NOMO-1 treated with DMSO at 0.1 percent for 48 hours (cell line): ENCODE data around the gene PTPRM.
"Not testable (repeated sequence)": the region's sequence is repeated elsewhere in the genome, so short reads cannot be mapped to it uniquely, and the experiment has no call there.

ENCODE experiments used
- DNase-seq: peaks from one replicate; lab custom pipeline; 2025; ENCODE audit not compliant: unreplicated experiment; lab: John Stamatoyannopoulos, UW

The PTPRM gene

GRCh38 chr18:8406186-8406867, 839.2 kb downstream of the PTPRM start:
- DNase-seq, result no peak

- DNase-seq, result no peak
These were observed 839.7 kb downstream of the PTPRM start for GRCh38 chr18:8406868-8407250.

- DNase-seq, result no peak
These were observed 842.0 kb downstream of the PTPRM start for GRCh38 chr18:8409151-8409550.

DNA sequence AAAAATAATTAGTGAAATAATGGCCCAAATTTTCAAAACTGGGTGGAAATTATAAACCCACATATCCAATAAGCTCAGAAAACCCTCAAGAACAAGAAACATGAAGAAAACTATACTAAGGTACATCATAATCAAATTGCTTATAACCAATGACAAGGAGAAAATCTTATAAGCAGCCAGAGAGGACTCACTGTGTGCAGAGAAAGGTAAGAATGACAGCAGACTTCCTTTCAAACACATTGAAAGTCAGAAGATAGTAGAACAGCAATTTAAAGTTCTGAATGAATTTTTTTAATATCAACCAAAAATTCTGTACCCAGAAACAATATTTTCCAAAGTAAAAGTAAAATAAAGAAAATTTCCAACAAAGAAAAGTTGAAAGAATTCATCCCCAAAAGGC, 844.4 kb downstream of the PTPRM start:
- DNase-seq, result no peak

GRCh38 chr18:8412117-8412516, 845.0 kb downstream of the PTPRM start:
- no peak for DNase-seq

- DNase-seq, result no peak
These were observed 846.1 kb downstream of the PTPRM start for GRCh38 chr18:8413189-8413588.

DNA sequence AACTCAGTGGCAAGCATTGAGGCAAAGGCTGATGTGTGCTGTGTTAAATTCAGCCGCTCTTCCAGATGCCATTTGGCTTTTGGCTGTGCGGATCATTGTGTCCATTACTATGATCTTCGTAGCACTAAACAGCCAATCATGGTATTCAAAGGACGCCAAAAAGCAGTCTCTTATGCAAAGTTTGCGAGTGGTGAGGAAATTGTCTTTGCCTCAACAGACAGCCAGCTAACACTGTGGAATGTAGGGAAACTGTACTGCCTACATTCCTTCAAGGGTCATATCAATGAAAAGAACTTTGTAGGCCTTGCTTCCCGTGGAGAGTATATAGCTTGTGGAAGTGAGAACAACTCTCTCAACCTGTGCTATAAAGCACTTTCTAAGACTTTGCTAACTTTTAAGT, 846.6 kb downstream of the PTPRM start:
- DNase-seq, result no peak

GRCh38 chr18:8416212-8417019, 849.3 kb downstream of the PTPRM start:
- no peak for DNase-seq

- DNase-seq, result no peak
These were observed 855.3 kb downstream of the PTPRM start for GRCh38 chr18:8422391-8422790.

DNA sequence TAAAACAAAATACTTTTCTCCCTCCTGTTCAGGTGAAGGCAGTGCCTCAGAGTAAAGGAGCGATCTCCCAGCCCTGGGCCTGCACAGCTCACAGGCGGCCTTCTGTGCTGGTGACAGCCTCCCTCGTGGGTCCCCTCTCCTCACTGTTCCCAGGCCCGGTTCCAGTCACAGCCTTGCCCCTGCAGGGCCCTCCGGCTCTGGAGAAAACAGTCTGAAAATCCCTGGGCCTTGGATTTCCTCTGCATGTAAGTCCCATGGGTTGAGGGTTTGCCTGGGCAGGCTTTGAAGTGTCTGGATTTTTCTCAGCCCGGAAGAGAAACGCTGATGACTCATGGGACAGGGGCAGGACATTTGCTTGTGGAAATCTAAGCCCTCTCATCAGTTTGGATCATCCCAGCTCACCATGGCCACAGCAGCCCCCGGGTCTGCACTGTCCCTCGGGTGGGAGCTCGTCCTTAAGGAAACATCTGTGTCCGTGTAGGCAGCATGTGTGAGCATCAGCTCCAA, 856.0 kb downstream of the PTPRM start:
- no peak for DNase-seq

GRCh38 chr18:8424481-8424880, 857.4 kb downstream of the PTPRM start:
- no peak for DNase-seq

DNA sequence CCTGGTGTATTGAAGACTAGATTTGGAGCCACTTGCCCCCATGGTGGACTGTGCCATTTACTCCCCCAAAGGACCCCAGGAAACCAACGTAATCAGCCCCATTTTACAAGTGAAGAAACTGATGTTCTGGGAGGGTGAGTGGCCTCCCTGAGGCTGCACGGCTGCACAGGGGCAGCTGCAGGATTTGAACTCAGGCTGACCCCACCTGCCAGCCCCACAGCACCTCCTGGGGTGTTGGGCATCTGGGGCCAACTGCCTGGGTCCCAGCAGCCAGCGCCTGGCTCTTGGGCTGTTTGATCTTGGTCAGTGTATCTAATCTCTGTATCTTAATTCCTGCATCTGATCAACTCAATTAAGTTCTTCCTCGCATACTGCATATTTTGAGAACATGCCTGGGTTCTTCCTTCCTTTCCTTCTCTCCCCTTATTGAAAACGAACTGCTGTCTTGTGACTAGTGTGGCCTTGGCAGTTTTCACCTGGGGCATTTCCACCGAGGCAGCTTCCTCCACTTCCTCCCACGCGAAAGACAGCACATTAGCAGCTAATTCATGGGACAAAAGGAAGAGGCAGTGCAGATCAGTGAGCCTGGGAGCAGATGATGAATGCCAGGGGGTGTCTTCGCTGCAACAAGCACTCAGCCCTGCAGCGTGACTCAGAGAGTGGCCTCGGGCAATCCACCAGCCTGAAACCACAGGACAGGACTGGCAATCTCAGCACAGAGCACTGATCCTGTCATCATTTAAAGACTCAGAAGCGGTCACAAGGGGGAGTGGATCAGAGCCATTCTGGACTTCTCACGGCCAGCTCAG, 858.0 kb downstream of the PTPRM start:
- DNase-seq, result no peak

GRCh38 chr18:8426401-8426800, 859.3 kb downstream of the PTPRM start:
- no peak for DNase-seq

GRCh38 chr18:8427339-8427738, 860.2 kb downstream of the PTPRM start:
- DNase-seq, result no peak

GRCh38 chr18:8428951-8429350, 861.8 kb downstream of the PTPRM start:
- no peak for DNase-seq

GRCh38 chr18:8431036-8431435, 863.9 kb downstream of the PTPRM start:
- no peak for DNase-seq

GRCh38 chr18:8433323-8433722, 866.2 kb downstream of the PTPRM start:
- no peak for DNase-seq

DNA sequence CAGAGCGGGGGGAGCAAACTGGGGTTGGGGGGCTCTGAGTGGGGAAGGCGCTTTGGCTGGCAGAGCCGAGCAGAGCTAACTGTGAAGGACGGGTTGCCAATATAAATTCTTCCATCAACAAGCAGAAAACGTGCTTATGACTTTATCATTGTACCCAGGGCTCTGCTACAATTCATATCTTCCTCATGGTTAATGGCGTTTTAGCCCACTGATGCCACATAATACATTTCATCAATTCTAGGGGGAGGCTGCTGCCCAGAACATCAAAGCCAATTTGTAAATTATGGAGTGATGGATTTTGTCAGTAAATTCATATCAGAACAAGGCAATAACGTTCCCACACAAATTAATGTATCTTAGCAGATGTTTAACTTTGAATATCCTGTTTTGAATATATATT, 866.7 kb downstream of the PTPRM start:
- no peak for DNase-seq

DNA sequence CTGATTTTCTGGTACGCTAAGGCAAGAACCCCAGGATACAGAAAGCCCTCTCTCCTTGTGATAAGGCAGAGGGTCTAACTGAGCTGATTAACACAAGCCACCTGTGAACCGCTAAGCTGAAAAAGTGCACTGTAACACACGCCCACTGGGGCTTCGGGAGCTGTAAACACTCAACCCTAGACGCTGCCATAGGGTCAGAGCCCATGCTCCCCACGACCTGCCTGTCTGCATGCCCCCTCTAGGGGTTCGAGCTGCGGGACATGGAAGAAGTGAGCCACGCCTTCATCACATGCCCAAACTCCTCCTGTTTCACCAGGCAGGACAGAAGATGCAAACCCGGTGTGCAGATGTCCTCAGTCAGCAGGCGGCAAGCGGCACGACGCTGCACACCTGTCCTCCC, 868.3 kb downstream of the PTPRM start:
- DNase-seq, result no peak

DNA sequence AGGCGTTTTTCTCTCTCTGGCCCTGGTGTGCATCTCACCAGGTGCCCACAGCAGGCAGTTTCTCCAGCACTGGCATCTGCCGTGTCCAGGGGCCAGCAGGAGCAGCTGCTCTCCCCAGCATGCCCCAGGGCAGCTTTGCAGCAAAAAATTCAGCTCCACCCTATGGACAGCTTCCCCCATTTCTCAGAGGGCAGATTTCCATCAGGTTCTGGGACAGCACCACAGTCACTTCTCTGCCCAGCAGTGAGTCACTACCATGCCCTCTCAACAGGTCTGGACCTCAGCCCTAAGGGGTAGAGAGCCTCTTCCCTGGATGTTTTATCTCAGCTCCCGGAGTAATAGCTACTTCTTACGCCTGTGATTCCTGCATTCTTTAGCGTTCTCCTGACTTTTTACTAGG, 871.9 kb downstream of the PTPRM start:
- DNase-seq, result no peak

DNA sequence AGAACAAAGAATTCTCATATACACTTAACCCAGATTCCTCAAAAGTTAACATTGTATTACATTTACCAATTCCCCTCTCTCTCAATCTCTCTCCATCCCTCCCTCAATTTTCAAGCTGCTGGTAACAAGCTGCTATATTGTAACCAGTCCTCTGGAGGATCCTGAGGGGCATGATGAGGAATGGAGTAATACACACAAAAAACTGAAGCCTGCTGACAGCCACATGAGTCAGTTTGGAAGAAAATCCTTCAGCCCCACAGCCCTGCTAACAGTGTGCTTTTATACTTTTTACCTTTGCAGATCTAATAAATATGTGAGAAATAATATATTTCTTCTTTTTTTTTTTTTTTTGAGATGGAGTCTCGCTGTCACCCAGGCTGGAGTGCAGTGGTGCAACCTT, 876.4 kb downstream of the PTPRM start:
- DNase-seq, result no peak

DNA sequence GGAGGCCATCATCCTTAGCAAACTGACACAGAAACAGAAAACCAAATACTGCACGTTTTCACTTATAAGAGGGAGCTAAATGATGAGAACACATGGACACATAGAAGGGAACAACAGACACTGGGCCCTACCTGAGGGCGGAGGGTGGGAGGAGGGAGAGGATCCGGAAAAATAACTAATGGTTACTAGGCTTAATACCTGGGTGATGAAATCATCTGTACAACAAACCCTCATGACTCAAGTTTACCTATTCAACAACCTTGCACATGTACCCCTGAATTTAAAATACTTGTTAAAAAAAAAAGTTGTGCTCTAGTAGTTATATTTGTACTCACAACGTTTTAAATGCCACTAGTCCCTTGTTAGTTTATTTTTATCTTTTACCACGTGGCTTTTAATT, 879.8 kb downstream of the PTPRM start:
- DNase-seq, result not testable (repeated sequence)
